ENCODE results near the gene ZGPAT.

Gene ZGPAT

GRCh38 chr20:63782051-63782471 is 74.2 kb downstream of the ZGPAT start:
- Histone ChIP-seq H3K27me3 (ENCODE audit: control insufficient read depth in 5 of 5, insufficient read depth in 4 of 5, low read length in 5 of 5) (no peaks in the 10 kb centered on the region), H3K9ac (ENCODE audit: low read length in 5 of 5) (no peak overlapping the region), H3K4me3 (ENCODE audit: low read depth in 1 of 5, low read length in 5 of 5) (no peak overlapping the region), H3K9me3 (ENCODE audit: control insufficient read depth in 5 of 5, low read length in 5 of 5) (no peaks in the 10 kb centered on the region), H3K36me3 (ENCODE audit: control insufficient read depth in 5 of 5, insufficient read depth in 5 of 5, low read length in 5 of 5) (peaks cover 0 to 10% (median 2%) of the 10 kb centered on the region in 5 donors), H3K27ac (ENCODE audit: low read depth, low read length) (no peak overlapping the region), H3K4me1 (ENCODE audit: control insufficient read depth in 5 of 5, insufficient read depth in 5 of 5, low read length in 5 of 5) (peaks cover 0 to 8% (median 1%) of the 10 kb centered on the region in 5 donors)

GRCh38 chr20:63782521-63782971 is 74.7 kb downstream of the ZGPAT start:
- Histone ChIP-seq H3K9ac (ENCODE audit: low read length in 5 of 5) (no peak overlapping the region), H3K9me3 (ENCODE audit: control insufficient read depth in 5 of 5, low read length in 5 of 5) (no peaks in the 10 kb centered on the region), H3K27me3 (ENCODE audit: control insufficient read depth in 5 of 5, insufficient read depth in 4 of 5, low read length in 5 of 5) (no peaks in the 10 kb centered on the region), H3K36me3 (ENCODE audit: control insufficient read depth in 5 of 5, insufficient read depth in 5 of 5, low read length in 5 of 5) (peaks cover 0 to 14% (median 4%) of the 10 kb centered on the region in 5 donors), H3K27ac (ENCODE audit: low read depth, low read length) (no peak overlapping the region), H3K4me3 (ENCODE audit: low read depth in 1 of 5, low read length in 5 of 5) (no peak overlapping the region), H3K4me1 (ENCODE audit: control insufficient read depth in 5 of 5, insufficient read depth in 5 of 5, low read length in 5 of 5) (peaks cover 0 to 10% (median 1%) of the 10 kb centered on the region in 5 donors)

GRCh38 chr20:63783970-63784369 is 76.1 kb downstream of the ZGPAT start:
- H3K36me3 ChIP-seq (ENCODE audit: control insufficient read depth in 5 of 5, insufficient read depth in 5 of 5, low read length in 5 of 5) = peaks cover 0 to 15% (median 6%) of the 10 kb centered on the region in 5 donors
- H3K9me3 ChIP-seq (ENCODE audit: control insufficient read depth in 5 of 5, low read length in 5 of 5) = no peaks in the 10 kb centered on the region
- no peak overlapping the region for H3K4me3 ChIP-seq (ENCODE audit: low read depth in 1 of 5, low read length in 5 of 5)
- H3K27me3 ChIP-seq (ENCODE audit: control insufficient read depth in 5 of 5, insufficient read depth in 4 of 5, low read length in 5 of 5) = no peaks in the 10 kb centered on the region
- no peak overlapping the region for H3K27ac ChIP-seq (ENCODE audit: low read depth, low read length)
- peaks cover 0 to 16% (median 1%) of the 10 kb centered on the region in 5 donors for H3K4me1 ChIP-seq (ENCODE audit: control insufficient read depth in 5 of 5, insufficient read depth in 5 of 5, low read length in 5 of 5)
- no peak overlapping the region for H3K9ac ChIP-seq (ENCODE audit: low read length in 5 of 5)

GRCh38 chr20:63785691-63786131 is 77.9 kb downstream of the ZGPAT start:
- H3K4me1 ChIP-seq (ENCODE audit: control insufficient read depth in 5 of 5, insufficient read depth in 5 of 5, low read length in 5 of 5) = peaks cover 0 to 31% (median 4%) of the 10 kb centered on the region in 5 donors
- no peaks in the 10 kb centered on the region for H3K9me3 ChIP-seq (ENCODE audit: control insufficient read depth in 5 of 5, low read length in 5 of 5)
- peaks cover 0 to 33% (median 21%) of the 10 kb centered on the region in 5 donors for H3K36me3 ChIP-seq (ENCODE audit: control insufficient read depth in 5 of 5, insufficient read depth in 5 of 5, low read length in 5 of 5)
- no peak overlapping the region for H3K27ac ChIP-seq (ENCODE audit: low read depth, low read length)
- no peaks in the 10 kb centered on the region for H3K27me3 ChIP-seq (ENCODE audit: control insufficient read depth in 5 of 5, insufficient read depth in 4 of 5, low read length in 5 of 5)
- no peak overlapping the region for H3K4me3 ChIP-seq (ENCODE audit: low read depth in 1 of 5, low read length in 5 of 5)
- H3K9ac ChIP-seq (ENCODE audit: low read length in 5 of 5) = no peak overlapping the region
